ENCODE measurements around the gene FOXN3.

The FOXN3 gene

DNA sequence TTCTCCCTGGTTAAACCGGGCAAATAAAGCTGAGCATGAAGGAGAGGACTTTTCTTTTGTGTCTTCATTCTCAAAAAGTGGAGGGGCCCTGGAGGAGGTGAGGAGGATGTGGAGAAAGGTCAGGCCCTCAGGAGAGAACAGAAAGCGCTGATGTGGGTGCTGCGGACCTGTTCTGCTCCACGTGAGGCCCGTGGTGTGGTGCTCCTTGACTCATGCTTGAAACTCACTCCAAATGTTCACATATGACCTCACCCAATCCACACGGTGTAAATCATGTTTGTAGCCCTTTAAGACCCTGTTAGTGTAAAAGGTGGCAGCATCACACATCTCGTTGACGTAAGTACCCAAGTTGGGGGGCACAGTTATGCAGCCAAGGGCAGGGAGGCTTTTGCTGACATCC lies 126.2 kb downstream of the FOXN3 start:
- FAIRE-seq: no peak
- no peak for DNase-seq (ENCODE audit: extremely low spot score, insufficient read length, low read depth)

DNA sequence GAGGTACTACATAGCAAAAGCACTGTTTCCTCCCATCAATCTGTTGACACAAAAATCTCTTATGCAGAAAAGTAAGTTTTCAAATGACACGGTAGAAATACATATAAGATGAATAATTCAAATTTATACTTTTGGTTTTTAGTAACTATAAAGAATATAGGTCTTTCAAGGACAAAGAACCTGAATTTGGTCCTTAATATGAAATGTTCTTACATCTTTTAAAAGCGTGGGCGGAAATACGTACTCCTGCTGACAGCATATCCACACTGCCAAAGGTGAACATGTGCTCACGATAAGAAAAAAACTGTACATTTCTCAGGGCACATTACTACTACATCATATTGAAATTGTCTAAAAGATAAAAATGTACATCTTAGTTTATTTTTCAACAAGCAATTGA lies 127.6 kb downstream of the FOXN3 start:
- DNase-seq (ENCODE audit: extremely low spot score, insufficient read length, low read depth): no peak
- no peak for FAIRE-seq

DNA sequence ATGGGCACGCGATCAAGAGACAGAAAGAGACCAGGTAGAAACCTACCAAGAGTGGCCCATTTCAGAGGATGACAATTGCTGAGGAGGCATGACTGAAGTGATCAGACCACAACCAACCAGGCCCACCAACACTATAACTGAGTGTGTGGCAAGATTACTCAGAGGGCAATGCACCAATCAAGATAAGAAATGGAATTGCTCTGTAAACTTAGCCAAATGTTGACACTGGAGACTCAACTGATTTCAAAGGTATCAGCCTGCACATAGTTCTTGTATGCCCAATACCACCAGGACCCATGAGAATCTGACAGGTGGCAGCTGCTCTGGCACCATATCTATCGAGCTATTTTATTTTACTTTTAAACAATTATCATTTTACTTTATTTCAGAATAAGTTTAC lies 128.9 kb downstream of the FOXN3 start:
- FAIRE-seq (no peak), DNase-seq (ENCODE audit: extremely low spot score, insufficient read length, low read depth) (no peak)

DNA sequence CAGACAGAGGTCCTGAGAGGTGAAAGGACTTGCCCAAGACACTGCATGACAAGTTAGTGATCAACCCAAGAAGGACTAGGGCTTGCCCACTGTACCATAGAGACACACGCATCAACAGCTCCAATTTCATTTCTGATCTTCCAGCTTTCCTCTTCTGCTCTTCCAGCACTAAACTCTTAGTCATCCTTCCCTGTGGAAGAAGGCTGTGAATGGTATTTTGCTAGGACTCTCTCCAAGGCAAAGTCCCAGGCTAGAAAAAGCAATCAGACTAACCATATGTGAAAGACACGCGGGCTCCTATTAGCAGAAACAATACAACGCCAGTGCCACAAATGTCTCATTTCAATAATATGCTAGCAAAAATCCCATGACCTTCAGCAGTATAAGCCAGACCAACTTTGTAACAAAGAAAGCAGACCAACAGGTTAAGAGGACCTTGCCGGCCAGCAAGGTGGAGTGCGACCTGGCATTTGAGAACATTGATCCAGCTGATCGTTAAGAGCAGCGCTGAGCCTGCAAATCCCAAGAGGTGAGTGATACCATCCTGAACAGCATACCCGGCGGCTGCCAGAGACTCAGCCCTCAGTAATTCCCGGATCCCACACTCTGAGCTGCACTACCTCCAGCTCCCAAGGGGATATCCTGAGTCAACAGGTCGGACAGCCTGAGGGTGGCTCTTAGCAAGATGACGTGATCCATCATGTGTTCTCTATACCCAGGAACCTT lies 132.5 kb downstream of the FOXN3 start:
- FAIRE-seq (no peak), DNase-seq (ENCODE audit: extremely low spot score, insufficient read length, low read depth) (no peak)

- FAIRE-seq: peak; percentile 76
- no peak for DNase-seq (ENCODE audit: extremely low spot score, insufficient read length, low read depth)
Measured at GRCh38 chr14:89283327-89284060, 133.5 kb downstream of the FOXN3 start.

DNA sequence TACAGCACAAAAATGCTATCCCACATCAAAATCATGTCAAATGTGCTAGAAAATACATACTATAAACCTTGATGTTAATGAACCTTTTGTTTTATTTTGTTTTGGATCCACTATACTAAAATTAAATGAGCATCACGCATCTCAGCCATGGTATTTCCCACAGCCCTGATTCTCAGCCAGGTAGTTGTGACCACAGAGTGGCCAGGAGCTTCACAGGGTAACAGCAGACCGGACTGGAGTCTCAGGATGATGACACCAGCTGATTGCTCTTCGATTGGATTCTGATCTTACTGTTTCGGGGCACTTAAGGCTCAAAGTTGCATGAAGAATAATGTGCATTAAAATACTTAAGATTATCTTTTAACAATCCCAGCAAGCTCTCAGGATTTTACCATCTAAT lies 134.8 kb downstream of the FOXN3 start:
- DNase-seq (ENCODE audit: extremely low spot score, insufficient read length, low read depth) (no peak), FAIRE-seq (no peak)

- no peak for DNase-seq (ENCODE audit: extremely low spot score, insufficient read length, low read depth)
- no peak for FAIRE-seq
Measured at GRCh38 chr14:89280600-89280999, 136.4 kb downstream of the FOXN3 start.

DNA sequence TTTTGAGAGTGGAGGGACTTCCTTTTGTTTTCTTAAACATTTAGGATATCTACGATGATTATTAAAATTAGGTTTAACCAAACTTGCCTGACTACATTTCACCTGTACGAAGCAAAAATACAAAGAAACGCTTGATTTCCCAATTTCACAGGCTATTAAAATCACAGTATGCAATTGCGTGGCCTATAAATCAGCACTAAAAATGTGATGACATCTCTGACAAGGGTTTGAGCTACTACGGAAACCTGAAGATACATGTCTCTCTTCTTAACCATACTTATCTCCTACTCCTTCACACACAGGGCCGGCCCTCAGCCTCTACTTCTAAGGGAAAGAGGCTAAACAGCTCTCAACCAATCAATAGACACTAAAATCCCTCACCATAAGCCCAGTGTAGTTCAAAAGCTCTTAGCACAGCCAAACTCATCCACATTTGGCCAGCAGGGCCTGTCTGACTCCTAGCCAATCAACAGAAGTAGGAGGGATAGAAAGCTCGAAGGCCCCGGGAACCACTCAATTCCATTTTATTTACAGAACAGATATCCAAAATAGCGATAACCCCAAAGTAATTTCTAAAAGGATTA lies 137.3 kb downstream of the FOXN3 start:
- FAIRE-seq (no peak), DNase-seq (ENCODE audit: extremely low spot score, insufficient read length, low read depth) (no peak)

DNA sequence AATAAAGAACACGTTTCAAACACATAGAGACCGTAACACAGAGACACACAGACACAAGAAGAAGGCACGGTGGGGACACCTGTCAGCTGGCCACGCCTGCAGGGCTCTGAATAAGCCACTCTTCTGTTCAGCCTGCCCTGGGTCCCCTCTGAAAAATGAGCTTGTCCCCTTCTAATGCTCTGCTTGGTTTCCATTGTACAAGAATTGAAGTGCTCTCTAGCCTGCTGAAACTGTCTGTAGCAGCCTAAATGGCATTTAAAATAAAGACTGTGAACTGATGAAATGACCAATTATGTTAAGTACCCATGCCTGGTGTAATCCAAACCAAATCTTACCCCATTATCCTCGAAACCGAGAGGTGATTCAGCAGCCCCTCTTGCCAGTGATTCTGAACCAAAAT lies 139.8 kb downstream of the FOXN3 start:
- no peak for FAIRE-seq
- DNase-seq (ENCODE audit: extremely low spot score, insufficient read length, low read depth): no peak

DNA sequence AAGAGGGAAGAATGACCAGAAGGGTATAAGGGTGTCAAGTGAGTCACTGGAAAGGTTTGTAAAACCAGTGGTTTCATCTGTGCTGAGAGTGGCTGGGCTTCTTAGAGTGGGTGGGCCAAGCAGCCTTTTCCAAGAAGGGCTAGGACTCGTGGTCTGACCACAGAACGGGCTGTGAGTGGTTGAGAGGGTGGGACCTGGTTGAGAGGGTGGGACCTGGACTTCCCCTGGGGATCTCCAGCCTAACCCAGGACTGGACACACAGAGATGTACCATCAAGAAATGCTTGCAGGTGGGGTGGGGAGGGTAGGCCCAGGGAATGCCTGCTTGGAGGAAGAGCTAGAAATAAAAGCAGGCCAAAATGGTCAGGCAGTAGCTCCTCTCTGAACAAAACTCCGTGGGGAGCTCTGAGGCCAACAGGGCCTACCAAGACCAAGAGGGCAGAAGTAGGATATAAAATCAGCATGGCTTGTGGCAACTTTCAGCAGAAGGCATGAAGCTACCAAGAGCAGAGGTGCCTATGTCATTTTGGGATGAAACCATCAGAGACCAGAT lies 140.5 kb downstream of the FOXN3 start:
- FAIRE-seq (peak; percentile 93), DNase-seq (ENCODE audit: extremely low spot score, insufficient read length, low read depth) (peak; percentile 43)

- DNase-seq (ENCODE audit: extremely low spot score, insufficient read length, low read depth) (no peak), FAIRE-seq (peak; percentile 58)
Measured at GRCh38 chr14:89270439-89271227, 146.4 kb downstream of the FOXN3 start.

DNA sequence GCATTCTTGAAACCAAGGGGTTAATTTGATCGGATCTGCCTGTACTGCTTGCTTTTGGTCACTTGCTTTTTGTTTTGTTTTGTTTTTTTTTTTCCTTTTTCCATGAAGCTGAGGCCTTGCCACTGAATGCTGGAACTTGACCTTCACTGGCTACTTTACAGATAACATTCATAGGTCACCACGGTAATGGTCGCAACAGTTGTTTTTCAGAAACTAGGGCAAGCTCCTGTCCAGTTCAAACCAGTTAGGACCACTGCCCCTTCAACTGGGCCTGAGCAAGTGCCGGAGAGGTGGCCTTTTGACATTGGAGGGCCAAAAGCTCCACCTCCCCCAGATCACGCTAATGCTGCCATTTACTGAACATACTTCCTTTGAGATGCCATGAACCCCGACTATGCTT lies 147.6 kb downstream of the FOXN3 start:
- DNase-seq (ENCODE audit: extremely low spot score, insufficient read length, low read depth): no peak
- no peak for FAIRE-seq

- DNase-seq (ENCODE audit: extremely low spot score, insufficient read length, low read depth): no peak
- FAIRE-seq: no peak
Measured at GRCh38 chr14:89268514-89268913, 148.5 kb downstream of the FOXN3 start.

- no peak for DNase-seq (ENCODE audit: extremely low spot score, insufficient read length, low read depth)
- no peak for FAIRE-seq
Measured at GRCh38 chr14:89267656-89268055, 149.4 kb downstream of the FOXN3 start.

- FAIRE-seq (no peak), DNase-seq (ENCODE audit: extremely low spot score, insufficient read length, low read depth) (no peak)
Measured at GRCh38 chr14:89267163-89267562, 149.9 kb downstream of the FOXN3 start.

DNA sequence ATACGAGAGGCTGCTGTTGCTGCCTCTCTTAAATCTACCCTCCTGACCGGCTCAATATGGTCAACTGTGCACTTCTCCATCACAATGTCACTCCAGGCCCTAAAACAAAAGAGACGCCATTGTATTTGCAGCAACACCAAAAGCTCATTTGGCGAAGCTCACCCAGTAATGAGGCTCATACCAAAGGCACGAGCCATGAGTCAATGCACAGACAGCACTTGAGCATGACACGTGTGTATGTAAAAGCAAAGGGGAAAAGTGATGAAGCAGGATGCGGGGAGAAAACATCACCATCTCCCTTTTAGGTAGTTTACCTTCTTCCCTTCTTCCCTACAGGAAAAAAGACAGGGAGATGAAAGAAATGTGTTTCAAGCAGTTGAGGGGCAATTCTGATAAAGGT lies 150.3 kb downstream of the FOXN3 start:
- no peak for DNase-seq (ENCODE audit: extremely low spot score, insufficient read length, low read depth)
- FAIRE-seq: no peak

GRCh38 chr14:89265234-89265633 lies 151.8 kb downstream of the FOXN3 start:
- FAIRE-seq (no peak), DNase-seq (ENCODE audit: extremely low spot score, insufficient read length, low read depth) (no peak)

DNA sequence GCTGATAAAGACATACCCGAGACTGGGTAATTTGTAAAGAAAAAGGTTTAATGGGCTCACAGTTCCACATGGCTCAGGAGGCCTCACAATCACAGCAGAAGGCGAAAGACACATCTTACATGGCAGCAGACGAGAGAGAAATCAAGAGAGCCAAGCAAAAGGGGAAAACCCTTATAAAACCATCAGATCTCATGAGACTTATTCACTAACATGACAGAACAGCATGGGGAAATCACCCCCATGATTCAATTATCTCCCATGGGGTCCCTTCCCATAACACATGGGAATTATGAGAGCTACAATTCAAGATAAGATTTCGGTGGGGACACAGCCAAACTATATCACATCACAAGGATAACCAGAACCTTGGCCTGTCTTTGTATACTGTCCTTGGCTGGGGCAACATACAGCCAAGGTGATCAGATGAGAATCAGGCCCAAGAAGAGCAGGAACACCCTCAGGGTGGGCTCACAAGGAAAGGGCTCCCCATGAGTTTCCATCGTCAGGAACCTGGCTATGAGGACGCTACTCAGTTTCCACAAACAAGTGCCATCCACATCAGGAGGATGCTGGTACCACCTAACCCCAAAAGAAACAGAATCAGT lies 152.7 kb downstream of the FOXN3 start:
- DNase-seq (ENCODE audit: extremely low spot score, insufficient read length, low read depth) (no peak), FAIRE-seq (no peak)

GRCh38 chr14:89262041-89262440 lies 155.0 kb downstream of the FOXN3 start:
- no peak for FAIRE-seq
- no peak for DNase-seq (ENCODE audit: extremely low spot score, insufficient read length, low read depth)

GRCh38 chr14:89260898-89261297 lies 156.1 kb downstream of the FOXN3 start:
- FAIRE-seq: no peak

More at GRCh38 chr14:89260898-89261297, 156.1 kb downstream of the FOXN3 start:
- no peak for DNase-seq (ENCODE audit: extremely low spot score, insufficient read length, low read depth)
